ENCODE measurements around the gene ARL11.
A peak's percentile ranks its signal among the peaks of the same experiment; 100 is the strongest.

The ARL11 gene

GRCh38 chr13:49615836-49616675 lies 12.3 kb upstream of the ARL11 start:
- DNase-seq, result no peak

DNA sequence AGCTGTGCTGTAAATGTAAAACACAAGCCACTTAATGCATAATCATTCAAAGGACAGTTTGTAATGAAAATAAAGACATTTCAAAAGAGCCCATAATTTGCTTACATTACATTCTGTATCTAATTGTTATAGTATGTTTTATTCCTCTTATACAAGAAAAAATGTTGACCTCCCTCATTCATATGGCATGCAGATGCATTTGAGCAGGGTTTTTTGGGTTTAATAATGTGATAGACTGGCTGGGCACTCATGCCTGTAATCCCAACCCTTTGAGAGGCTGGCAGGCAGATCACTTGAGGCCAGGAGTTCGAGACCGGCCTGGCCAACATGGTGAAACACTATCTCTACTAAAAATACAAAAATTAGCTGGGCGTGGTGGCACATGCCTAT lies 11.6 kb upstream of the ARL11 start:
- no peak for DNase-seq

DNA sequence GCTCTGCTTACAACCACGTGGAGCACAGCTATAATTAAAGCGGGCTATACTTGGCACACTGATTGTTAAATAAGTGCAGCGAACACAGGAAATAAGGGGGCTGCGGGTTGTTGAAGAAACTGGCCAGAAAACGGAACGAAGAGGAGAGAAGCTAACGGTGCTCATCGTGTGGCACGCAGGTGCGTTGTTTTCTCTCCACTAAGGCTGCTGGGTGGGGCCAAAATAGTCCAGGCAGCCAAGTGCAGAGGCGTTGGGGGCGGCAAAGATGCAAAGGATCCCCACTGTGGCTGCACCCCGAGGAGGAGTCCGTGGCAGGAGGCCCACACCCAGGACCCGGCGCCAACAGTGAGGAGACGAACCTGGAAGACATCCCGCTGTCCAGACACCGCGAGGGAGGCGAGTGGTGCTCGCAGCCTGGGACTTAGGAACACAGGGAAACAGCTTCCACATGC lies 8.1 kb upstream of the ARL11 start:
- DNase-seq, result no peak

DNA sequence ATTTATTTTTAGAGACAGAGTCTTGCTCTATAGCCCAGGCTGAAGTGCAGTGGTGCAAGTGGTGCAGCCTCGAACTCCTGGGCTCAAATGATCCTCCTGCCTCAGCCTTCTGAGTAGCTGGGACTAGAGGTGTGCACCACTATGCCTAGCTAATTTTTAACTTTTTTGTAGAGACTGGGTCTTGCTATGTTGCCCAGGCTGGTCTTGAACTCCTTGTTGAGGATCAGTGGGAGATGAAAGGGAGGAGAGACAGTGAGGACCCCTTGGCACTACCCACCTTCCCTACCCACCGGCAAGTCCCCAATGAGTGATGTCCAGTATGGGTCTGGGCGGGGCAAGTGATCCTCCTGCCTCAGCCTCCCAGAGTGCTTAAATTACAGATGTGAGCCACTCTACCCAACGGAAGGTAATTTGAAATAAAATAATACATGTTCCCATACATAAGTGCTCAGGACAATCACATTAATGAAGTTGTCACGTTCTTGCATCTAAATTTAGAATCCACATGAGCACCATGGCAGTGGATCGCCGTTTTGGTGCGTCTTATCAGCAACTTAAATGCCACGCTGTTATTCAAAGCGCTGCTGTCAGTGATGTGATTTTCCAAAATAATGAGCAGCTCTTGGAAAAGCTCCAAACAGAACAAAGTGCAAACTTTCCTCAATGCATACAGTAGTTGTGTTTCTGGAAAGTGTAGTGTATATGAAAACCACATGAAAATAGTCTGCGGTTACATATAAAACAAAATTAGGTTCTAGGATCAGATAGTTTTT lies 5.9 kb upstream of the ARL11 start:
- no peak for DNase-seq

GRCh38 chr13:49624229-49624628 lies 4.1 kb upstream of the ARL11 start:
- DNase-seq, result no peak

GRCh38 chr13:49625392-49626079 lies 2.8 kb upstream of the ARL11 start:
- no peak for DNase-seq

DNA sequence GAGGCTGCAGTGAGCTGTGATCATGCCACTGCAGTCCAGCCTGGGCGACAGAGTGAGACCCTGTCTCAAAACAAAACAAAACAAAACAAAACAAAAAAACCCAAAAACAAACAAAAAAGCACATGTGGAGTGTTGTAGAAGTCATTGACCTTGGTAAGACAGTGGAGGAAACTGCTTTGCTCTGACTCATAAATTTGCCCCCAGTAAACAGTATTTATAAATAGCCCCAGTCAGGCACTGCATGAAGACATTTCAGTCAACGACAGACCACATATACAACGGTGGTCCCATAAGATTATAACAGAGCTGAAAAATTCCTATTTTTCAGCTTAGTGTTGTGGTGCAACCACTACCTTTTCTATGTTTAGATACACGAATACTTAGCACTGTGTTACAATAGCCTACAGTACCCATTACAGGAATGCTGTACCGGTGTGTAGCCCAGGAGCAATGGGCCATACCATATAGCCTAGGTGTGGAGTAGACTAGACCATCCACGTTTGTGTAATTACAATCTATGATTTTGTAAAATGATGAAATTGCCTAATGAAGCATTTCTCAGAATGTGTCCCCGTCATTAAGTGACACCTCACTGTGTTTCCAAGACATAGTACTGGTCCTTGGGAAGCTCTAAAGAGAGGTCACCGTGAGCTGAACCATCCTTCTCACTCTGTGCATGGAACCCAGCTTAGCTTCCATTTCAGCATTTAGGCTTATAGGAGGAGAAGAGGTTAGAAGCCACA lies 1.1 kb downstream of the ARL11 start:
- no peak for DNase-seq

DNA sequence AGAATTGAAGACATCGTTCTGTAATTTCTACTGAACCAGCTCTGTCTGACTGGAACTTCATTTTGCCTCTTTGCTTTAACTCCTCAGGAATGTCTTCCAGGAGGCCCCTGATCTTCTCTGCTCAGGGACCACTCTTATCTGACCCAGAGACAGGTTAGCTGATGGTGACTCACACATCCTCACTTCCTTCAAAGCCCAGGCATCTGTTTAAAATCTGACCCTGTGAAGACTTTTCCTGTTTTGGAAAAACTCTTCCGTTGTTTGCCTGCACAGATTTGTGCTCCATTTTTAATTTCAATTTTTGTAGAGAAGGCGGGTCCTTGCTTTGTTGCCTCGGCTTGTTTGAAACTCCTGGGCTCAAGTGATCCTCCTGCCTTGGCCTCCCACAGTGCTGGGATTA lies 1.6 kb downstream of the ARL11 start:
- DNase-seq, result no peak

DNA sequence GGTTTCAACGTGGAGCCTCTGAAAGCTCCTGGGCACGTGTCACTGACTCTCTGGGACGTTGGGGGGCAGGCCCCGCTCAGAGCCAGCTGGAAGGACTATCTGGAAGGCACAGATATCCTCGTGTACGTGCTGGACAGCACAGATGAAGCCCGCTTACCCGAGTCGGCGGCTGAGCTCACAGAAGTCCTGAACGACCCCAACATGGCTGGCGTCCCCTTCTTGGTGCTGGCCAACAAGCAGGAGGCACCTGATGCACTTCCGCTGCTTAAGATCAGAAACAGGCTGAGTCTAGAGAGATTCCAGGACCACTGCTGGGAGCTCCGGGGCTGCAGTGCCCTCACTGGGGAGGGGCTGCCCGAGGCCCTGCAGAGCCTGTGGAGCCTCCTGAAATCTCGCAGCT lies 2.3 kb downstream of the ARL11 start:
- no peak for DNase-seq

GRCh38 chr13:49632156-49632555 lies 3.8 kb downstream of the ARL11 start:
- no peak for DNase-seq

GRCh38 chr13:49633710-49634109 lies 5.4 kb downstream of the ARL11 start:
- no peak for DNase-seq

DNA sequence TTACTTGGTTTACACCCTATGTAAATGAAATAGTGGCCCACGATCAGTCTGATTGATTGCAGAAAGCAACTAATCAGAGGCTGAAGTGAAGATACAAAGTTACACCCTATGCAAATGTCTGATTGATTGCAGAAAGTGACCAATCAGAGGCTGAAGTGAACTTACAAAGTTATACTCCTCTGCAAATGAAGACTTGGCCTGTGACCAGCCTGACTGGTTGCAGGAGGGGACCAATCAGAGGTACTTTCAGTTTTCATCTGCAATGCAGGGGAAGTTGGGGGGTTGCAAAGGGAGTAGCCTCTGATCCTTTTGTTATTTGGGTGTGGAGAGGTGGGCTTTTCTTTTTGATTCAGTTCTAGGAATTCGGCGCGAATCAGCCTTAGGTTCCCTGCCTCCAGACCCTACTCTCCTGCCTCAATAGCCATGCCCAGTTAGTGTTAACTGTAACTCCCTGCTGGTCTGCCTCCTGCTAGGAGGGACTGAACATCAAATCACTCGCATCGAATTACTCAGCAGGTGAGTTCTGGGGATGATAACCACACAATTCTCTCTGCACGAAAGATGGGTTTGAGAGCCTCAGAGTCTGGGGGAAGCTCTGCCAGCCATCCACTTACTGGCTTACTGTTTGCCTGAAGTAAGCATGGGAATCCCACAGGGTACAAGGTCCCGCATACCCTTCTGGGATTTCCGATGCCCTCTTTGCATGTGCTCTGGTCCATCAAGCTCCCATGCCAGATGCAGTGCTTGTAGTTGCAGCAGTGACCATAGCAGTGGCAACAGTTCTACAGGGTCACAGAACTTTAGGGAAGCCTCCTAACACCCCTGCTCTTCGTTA lies 7.5 kb downstream of the ARL11 start:
- DNase-seq, result peak; percentile 29

DNA sequence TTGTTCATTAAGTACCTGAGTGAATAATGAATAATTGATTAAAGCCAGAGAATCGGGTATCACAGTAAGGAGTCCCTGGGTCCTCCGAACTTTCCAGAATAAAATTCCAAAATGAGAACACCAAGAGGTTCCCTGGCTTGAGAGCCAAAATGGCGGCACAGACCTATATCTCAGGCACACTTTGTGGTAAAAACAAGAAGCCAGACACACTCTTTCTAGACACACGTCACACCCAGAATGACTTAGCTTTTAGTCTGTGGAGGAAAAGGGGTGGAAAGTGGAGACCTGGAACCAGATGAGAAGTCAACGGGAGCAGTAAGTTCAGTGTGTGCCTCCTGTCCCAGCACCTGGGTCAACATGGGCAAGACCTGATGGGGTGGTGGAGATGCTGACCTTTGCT lies 8.4 kb downstream of the ARL11 start:
- DNase-seq, result no peak

- DNase-seq, result no peak
These were observed 9.9 kb downstream of the ARL11 start for GRCh38 chr13:49638030-49638743.

DNA sequence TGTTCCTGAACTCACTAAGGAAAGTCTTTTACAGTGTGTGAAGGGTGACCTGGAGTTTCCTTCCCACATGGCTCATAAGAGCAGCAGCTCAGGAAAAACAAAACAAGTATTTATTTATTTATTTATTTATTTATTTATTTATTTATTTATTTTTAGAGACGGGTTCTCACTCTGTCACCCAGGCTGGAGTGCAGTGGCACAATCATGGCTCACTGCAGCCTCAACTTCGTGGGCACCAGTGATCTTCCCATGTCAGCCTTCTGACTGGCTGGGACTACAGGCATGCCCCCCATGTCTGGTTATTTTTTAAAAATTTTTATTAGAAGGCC lies 10.4 kb downstream of the ARL11 start:
- DNase-seq, result no peak

- no peak for DNase-seq
These were observed 13.5 kb downstream of the ARL11 start for GRCh38 chr13:49641801-49642291.

DNA sequence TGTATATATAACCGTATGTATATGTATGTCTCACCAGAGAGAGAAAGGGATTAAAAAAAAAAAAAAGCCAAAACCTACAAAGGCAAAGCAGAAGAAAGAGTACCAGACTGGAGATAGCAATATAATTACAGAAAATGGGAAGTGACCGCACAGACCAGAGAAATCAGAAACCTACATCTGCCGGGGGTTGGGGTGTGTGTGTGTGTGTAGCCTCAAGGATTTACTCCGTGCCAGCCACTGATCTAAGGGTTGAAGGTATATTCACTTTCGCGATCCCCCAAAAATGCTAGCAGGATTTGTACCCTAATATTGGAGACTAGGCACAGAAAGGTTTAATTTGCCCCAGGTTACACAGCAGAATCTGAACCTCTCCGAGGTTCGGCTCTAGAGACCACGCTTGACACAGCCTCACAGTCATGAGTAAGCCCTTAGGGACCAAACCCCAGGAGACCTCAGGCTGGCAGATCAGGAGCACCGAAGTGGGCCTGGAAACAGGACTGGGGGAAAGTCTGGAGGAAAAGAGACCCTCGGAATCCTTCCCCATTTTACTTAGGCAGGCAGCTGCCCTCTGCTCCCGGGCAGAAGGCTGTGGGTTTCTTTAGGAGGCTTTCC lies 14.8 kb downstream of the ARL11 start:
- no peak for DNase-seq

DNA sequence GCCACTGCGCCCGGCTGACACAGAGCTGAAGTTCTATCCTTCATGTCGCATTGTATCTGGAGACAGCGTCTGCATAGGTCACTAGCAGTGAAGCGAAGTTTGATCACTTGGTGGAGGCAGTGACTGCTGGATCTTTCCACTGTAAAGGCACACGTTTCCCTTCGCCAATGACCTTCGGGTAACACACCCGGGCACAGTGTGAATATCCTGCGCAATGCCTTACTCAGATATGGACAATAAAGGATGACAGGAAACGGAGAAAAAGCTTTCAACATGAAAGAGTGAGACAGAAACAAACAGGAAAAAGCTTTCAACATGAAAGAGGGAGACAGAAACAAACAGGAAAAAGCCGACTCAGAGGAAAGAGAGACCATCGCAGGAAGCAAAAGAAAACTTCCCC lies 17.1 kb downstream of the ARL11 start:
- DNase-seq, result peak; percentile 23

DNA sequence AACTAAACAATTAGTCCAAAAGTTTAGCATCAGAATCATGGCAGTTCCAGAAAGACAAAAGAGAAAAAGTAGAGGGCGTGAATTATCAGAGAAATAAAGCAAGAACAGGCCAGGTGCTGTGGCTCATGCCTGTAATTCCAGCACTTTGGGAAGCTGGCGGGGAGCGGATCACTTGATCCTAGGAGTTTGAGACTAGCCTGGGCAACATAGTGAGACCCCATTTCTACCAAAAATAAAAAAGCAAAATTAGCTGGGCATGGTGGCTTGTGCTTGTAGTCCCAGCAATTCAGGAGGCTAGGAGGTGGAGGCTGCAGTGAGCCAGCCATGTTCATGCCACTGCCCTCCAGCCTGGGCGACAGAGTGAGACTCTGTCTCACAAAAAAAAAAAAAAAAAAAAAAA lies 18.4 kb downstream of the ARL11 start:
- no peak for DNase-seq

DNA sequence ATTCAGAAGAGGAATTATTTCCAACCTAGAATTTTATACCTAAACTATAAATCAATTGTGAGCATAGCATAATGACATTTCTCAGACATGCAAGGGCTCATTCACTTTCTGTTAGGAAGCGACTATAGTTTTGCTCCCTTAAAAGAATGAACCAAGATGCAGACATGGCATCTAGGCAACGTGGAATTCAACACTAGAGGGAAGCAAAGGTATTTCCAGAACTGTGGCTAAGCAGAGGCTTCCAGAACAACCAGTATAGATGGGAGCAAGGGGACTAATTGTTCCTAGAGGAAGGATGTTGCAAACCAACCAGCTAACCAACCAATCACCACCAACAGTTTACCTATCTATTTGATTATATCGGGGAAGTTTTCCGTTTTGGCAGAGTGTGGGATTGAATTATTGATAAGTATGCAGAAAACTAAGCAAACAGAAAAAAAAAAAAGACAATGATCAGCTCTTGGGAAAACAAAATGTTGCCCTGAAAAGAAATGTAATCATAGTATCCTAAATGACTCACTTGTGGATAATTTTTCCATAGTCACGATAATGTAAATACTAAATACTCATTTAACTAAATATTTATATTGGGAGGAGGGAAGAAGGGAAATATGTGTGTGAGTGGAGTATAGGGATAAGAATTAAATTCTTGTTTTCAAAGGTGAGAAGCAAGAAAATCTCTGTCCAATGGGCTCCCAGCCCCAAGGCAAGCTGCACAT lies 21.1 kb downstream of the ARL11 start:
- no peak for DNase-seq

Measured in activated CD4-positive, alpha-beta T cell treated with anti-CD3 and anti-CD28 coated beads, Interleukin-2, Interleukin-6, amounts not matched to agents 100 ng/mL and 50 ng/mL, durations not matched to agents 16 hours and 8 hours (primary cell).